GM21515 (cell line): ENCODE data around the gene FBXO31.
"Not testable (repeated sequence)": the region's sequence is repeated elsewhere in the genome, so short reads cannot be mapped to it uniquely, and the experiment has no call there.

Experiments used
- ATAC-seq: cut with Tn5 transposase; IDR thresholded peaks from one replicate; pipeline ENCODE4 v1.9.1; 2021; ENCODE audit not compliant: unreplicated experiment

FBXO31 gene

DNA sequence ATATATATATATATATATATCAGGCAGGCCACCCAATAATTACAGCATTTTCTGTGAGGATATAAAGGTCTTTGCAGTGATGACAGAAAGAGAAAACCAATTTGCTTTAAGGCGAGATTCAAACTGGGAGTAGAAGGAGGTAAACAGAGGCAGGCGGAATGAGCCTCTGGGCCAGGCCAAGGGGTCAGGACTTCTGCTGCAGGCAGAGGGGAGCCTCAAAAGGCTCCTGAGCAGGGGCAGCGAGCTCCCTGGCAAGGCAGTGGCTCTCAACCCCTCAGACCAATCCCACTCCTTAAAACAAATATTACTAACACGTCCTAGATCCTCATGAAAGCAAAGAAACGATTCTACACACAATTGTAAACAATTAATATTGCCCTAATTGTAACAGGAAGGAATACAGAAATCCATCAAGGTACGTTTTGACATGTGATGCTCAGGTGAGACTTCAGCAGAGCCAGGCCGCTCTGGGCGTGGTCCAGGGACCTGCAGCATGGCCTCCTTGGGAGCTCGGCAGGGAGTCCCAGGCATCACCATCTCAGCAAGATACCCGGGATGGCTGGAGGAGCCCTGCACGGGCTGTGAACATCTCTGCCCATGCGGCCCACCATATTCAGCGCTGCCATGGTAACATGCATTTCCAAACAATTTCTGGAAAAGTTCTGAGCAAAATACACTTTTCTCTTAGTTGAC, 18.4 kb downstream of the FBXO31 start:
- ATAC-seq: no peak

- no peak for ATAC-seq
Observed at GRCh38 chr16:87363771-87364455, 19.7 kb downstream of the FBXO31 start.

- not testable (repeated sequence) for ATAC-seq
Observed at GRCh38 chr16:87362828-87363559, 20.6 kb downstream of the FBXO31 start.

DNA sequence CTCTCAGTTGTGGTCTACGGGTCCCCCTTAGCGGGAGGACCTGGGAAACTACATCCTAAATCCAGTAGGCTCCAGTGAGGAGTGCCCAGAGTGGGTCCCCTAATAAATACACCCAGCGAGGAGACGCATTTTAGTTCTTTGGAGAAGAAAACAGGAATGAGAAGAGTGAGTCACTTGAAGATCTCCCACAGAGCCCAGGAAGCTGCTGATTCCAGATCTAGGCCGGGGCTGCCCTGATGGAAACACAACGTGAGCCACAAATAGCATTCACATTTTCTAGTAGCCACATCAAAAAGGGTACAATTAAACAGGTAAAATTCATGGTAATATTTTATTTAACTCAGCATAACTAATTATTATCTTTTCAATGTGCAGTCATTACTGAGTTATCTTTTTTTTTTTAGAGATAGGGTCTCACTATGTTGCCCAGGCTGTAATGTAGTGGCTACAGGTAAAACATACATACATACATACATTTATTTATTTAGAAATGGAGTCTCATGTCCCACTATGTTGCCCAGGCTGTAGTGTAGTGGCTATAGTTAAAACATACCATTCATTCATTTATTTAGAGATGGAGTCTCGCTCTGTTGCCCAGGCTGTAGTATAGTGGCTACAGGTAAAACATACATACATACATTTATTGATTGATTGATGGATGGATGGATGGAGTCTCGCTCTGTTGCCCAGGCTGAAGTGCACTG, 21.5 kb downstream of the FBXO31 start:
- ATAC-seq: no peak

DNA sequence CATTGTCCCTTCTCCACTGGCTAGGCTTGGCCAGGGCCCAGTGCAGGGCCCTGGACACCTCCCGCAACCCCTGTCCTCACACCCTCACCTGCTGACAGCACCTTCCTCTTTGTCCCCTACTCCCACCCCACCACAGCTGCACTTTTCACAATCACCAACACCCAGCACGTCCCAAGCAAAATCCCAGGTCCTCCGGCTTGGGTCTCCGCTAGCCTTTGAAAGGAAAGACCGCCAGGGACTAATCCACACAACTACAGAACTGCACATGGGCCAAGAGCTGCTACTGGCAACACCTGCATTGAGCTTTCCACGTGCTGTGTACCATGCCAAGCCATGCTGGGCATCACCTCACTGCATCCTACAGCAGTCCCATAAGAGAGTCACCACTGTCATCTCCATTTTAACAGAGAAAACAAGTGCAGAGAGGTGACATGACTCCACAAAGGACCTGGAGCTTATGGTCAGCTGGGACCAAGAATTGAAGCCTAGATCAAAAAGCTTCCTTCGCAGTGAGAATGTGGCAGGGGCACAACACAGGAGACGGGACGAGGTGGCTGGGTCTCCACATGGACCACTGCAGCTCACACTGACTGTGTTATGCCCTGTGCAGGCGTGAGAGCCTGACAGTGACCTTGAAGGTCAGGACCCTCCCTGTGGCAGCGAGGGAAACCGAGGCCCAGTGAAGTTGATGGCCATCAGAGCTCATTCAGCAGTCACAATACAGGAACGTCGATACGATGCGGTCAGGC, 22.5 kb downstream of the FBXO31 start:
- no peak for ATAC-seq

- no peak for ATAC-seq
Observed at GRCh38 chr16:87359121-87359520, 24.5 kb downstream of the FBXO31 start.

GRCh38 chr16:87358696-87359095, 24.9 kb downstream of the FBXO31 start:
- ATAC-seq: no peak

- no peak for ATAC-seq
Observed at GRCh38 chr16:87358250-87358649, 25.3 kb downstream of the FBXO31 start.

DNA sequence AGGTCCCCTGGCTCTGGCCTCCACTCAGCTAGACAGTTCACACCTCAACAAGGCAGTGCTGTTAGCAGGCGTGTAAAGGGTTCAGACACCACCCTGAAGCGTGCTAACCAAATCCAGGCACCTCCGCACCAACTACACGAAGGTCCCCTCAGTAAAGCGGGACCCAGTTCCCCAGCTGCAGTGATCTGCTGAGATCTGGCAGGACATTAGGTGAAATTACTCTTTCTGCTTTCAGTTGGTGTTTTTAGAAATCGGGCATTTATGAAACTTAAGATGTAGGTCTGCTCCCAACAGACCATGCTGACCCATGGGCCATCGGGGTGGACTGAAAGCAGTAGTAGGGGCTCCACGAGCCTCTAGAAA, 27.1 kb downstream of the FBXO31 start:
- ATAC-seq: no peak

GRCh38 chr16:87353613-87354012, 30.0 kb downstream of the FBXO31 start:
- no peak for ATAC-seq

- ATAC-seq: no peak
Observed at GRCh38 chr16:87352818-87353217, 30.8 kb downstream of the FBXO31 start.

- no peak for ATAC-seq
Observed at GRCh38 chr16:87351320-87351698, 32.3 kb downstream of the FBXO31 start.

DNA sequence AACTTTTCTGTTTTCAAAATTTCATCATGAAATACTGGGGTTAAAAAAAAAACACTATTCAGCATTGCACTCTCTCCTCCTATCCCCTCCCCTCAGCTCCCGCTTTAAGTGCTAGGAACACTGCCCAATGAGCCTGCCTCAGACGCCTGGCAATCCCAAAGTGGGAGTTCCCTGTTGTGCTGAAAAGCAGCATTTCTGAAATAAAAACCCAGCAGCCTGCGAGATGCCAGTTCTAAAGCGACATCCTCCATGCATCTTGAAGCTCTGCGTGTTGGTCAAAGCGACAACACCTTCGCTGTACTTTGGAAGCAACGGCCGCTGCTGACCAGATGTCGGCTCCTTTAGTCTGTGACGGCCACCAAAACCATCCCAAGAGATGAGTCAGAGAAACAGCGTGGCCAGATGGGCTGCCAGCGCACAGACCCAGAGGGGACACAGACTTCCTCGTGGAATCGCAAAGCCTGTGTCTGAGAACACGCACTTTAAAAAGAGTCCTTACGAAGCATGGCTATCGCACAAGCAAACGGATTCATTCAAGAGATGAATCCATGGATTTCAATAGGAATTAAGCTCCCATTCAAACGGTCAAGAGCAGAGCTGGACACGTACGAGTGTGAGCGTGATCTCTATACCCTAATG, 32.8 kb downstream of the FBXO31 start:
- no peak for ATAC-seq

GRCh38 chr16:87350031-87350430, 33.5 kb downstream of the FBXO31 start:
- ATAC-seq: no peak

DNA sequence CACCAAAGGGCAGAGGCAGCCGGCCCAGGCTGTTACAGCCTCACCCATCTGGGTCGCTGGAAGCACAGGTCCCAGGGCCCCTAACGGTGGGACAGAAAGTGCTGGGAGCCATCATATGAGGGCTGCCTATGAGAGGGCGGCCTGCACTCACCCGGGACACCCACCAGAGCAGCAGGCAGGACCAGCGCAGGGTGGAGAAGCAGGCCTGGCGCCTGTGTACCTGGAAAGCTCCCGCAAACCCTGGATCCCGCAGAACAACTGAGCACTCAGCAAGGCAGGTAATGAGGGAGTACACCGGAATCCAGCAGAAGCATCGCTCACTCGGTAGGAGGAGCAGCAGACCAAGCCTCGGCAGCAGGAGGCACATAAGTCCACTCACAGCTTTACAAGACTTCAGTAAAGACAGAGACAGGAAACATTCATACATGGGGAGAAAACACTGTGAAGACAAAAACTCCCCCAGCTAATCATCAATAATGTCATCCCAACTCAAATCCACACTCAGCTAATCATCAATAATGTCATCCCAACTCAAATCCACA, 34.9 kb downstream of the FBXO31 start:
- ATAC-seq: no peak

- no peak for ATAC-seq
Observed at GRCh38 chr16:87347932-87348615, 35.5 kb downstream of the FBXO31 start.

- no peak for ATAC-seq
Observed at GRCh38 chr16:87346517-87347060, 37.0 kb downstream of the FBXO31 start.

GRCh38 chr16:87345726-87346424, 37.7 kb downstream of the FBXO31 start:
- ATAC-seq: no peak
